CD4-positive, alpha-beta T cell treated with Interleukin-10 for 1 hour (primary cell): ENCODE data around the gene EXOC5.

Source experiments
- DNase-seq: peaks from one replicate; pipeline ENCODE4 v3.0.0-alpha.2; 2020

The EXOC5 gene, protein sequence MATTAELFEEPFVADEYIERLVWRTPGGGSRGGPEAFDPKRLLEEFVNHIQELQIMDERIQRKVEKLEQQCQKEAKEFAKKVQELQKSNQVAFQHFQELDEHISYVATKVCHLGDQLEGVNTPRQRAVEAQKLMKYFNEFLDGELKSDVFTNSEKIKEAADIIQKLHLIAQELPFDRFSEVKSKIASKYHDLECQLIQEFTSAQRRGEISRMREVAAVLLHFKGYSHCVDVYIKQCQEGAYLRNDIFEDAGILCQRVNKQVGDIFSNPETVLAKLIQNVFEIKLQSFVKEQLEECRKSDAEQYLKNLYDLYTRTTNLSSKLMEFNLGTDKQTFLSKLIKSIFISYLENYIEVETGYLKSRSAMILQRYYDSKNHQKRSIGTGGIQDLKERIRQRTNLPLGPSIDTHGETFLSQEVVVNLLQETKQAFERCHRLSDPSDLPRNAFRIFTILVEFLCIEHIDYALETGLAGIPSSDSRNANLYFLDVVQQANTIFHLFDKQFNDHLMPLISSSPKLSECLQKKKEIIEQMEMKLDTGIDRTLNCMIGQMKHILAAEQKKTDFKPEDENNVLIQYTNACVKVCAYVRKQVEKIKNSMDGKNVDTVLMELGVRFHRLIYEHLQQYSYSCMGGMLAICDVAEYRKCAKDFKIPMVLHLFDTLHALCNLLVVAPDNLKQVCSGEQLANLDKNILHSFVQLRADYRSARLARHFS

DNA sequence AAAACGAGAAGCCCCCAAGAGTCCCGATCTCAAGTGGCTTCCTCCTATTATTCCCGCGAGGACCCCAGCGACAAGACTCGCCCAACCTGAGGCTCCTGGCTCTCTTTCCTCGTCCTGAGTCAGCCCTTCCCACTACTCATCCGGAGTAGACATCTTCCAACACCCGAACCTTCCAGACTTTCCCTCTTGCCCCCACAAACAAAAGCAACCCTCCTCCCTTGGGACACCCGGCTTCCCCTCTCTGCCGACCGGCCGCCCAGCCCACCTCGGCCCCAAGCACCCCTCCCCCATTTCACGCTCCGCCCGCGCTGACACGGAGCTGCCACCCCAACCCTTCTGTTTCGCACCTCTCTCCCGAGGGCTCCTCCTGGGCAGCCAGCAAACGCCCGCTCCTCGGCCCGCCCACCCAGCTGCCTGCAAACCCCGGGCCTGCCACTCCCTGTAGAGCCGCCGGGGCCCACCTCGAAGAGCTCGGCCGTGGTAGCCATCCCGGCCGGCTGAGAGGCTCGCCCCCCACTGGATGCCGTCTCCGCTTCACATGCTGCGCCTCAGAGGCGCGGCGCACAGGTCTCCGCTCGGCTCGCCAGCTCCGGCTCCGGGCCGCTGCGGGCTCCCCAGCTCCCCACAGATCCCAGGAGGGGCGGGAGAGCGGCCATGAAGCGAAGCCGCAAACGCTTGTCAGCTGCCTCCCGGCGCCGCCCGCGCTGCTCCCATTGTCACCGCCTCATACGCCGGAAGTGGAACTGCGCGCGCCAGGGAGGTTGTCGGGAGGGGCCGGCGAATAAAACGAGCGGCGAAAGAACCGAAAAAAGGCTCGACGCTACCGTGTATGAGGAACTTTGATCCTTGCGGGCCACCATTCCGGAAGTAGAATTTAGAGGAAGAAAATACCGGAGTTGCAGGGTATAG is at the start of gene EXOC5, which contains the start of gene AP5M1:
Gene EXOC5, minus strand, starts transcription at position 745 of the 909 bp plus-strand sequence. Its CDS starts 257 bp downstream, at position 488.
Gene AP5M1, plus strand, starts transcription at position 811 of the 909 bp plus-strand sequence. CDS start 344 bp downstream, outside the sequence.
- DNase-seq, result peak; percentile 93

- DNase-seq, result peak; percentile 79
Measured at GRCh38 chr14:57317248-57317833, 48.6 kb upstream of the EXOC5 start.

DNA sequence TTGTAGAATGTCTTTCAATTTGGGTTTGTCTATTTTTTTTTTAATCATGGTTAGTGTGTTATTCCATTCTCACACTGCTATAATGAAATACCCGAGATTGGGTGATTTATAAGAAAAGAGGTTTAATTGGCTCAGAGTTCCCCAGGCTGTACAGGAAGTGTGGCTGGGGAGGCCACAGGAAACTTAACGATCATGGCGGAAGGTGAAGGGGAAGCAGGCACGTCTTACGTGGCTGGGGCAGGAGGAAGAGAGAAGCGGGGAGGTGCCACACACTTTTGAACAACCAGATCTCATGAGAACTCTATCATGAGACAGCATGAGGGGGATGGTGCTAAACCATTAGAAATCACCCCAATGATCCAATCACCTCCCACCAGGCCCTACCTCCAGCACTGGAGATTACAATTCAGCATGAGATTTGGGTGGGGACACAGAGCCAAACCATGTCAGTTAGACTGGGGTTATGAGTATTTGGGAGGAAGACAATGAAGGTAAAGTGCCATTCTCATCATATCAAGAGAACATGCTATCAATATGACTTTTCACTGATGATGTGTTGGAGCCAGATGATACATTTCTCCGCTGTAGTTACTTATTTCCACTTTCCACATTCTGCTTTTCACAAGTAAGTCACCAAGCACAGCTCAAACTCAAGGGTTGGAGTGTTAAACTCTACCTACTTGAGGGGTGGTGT is 45.8 kb upstream of the EXOC5 start:
- DNase-seq, result no peak

DNA sequence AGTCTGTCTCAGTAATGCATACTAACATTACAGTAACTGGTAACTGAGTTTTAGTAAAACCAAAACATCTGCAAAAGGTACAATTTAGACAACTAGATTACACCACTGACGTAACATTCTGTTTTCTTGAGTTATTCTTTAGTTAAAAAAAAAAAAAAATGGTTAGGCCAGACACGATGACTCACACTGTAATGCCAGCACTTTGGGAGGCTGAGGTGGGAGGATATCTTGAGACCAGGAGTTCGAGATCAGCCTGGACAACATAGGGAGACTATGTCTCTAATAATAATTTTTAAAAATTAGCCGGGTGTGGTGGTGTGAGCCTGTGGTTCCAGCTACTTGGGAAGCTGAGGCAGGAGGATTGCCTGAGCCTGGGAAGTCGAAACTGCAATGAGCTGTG is 34.2 kb upstream of the EXOC5 start:
- no peak for DNase-seq

- no peak for DNase-seq
Measured at GRCh38 chr14:57299511-57299910, 30.8 kb upstream of the EXOC5 start.

GRCh38 chr14:57297852-57298251 is 29.1 kb upstream of the EXOC5 start:
- no peak for DNase-seq

DNA sequence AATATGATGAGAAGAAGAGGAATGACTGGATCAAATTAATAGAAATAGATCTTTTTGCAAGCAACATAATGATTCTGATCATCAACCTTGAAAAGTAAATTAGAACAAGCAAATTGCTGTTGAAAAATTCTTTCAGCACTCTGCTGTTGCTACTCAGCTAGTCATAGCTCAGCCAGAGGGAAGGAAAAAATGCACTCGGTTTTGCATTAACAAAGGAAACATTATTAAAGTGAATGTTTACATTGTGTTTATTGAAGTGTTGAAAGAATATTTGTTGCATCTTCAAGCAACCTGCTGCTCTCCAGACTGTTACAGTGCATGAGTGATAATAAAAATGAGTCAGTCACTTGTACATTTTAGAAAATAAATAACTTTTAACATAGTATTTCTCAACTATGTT is 26.5 kb upstream of the EXOC5 start:
- DNase-seq, result no peak

DNA sequence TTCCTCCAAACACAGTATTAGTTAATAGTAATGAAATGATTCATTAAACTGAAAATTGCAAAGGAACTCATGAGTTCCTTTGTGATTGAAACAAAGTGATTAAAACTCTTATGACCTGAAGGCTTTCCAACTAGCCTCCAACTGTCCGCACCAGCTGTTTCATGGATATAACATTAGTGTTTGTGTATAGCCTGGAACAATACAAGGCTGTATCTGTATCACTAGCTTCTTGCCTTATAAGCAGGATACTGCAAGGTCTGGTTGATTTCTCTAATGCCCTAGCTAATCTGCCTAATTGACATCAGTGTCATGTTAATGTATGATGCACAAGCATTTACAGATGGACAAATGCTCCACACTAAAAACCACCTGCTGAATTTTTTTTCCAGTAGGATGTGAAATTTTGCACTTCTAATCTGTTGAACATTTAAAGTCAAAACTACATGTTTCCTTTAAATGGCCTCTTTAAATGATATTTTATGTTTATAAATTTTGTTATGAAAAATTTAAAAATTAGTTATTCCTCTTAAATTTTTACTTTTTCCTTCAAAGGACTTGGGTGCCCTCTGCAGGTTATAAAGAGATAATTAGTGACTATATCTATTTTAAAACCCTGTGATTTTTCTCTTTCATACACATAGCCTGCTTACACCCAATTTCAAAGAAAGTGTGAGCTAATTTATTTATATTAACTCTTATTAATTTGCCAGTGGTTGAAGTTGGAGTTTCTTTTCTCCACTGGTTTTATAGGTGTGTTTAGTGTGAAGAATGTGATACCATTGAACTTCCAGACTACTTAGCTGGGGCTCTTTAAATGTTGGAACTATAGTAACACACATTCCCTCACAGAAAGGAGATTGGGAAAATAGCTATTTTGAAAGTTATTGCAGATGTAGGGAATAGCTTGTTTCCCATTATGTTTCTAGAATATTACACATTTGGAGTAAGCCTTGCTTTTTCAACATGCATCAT is 25.4 kb upstream of the EXOC5 start:
- no peak for DNase-seq

- no peak for DNase-seq
Measured at GRCh38 chr14:57291692-57292647, 23.3 kb upstream of the EXOC5 start.

DNA sequence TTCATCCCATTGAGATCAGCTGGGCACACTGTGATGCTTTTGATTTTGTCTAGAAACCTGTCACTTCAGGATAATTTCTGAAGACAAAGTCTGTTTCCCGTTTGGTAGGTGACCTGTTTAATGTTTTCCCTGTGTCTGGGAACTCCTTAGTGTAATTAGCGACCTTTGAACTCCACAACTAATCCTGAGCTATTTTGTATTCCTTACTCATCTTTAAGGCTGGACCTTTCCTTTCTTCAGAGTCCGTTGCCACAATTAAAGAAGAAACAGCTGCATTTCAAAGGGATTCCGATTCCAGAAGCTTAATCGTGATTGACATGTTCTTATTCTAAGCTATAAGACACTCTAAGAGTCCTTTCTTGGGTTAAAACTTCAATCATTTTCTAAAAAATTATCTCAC is 22.0 kb upstream of the EXOC5 start:
- no peak for DNase-seq

DNA sequence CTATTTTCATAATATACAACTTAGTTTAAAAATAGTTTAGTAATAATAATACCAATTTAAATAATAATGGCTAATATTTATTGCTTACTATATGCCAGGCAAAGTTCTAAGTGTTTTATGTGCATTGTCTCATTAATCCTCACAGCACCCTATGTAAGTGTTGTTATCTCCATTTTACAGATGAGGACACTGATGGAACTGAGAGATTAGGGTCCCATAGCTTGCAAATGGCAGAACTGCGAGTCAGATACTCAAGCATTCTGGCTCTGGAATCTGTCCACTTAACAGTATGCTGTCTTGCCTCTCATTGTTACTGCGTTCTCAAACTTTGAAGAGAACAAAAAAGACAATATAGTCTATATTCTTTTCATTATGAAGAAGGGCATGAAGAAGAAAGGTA is 19.0 kb upstream of the EXOC5 start:
- DNase-seq, result no peak

DNA sequence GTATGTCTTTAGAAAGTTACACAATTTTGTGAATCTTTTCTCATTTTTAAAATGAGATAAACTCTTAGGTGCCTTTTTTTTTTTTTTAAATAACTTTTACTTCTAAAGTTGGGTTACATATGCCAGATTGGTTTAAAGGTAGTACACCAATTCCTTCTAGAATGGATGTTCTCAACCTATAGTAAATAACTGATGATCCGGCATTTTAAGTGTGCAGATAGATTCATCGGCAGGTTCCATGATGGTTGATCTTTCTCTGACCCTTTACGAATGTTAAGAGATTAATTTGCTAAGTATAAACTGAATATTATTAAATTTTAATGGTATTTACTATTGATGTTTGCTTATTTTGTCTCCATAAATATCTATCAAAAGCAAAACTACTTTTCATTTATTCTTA is 8.4 kb upstream of the EXOC5 start:
- no peak for DNase-seq

DNA sequence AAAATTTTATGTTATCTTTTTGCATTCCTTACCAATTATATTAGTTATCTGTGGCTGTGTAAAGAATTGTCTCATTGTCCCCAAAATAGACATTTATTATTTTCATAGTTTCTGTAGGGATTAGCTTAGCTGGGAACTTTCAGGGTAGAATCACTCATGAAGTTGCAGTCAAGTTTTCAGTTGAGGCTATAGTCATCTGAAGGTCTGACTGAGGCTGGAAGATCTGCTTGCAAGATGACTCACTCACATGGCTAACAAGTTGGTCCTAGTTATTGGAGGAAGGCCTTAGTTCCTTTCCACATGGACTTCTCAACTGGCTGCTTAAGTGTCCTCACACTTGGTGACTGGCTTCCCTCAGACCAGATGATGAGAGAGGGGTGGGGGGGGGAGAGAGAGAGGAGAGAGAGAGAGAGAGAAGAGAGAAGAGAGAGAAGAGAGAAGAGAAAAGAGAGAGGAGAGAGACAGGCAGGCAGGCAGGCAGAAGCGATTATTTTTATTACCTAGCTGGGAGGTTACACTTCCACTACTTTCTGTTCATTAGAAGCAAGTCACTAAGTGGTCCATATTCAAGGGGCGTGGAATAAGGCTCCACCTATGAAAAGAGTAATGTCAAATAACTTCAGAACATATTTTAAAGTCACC is 6.4 kb upstream of the EXOC5 start:
- DNase-seq, result no peak

- DNase-seq, result no peak
Measured at GRCh38 chr14:57274551-57274950, 5.8 kb upstream of the EXOC5 start.

GRCh38 chr14:57273236-57273635 is 4.5 kb upstream of the EXOC5 start:
- no peak for DNase-seq

- DNase-seq, result no peak
Measured at GRCh38 chr14:57266065-57266464, 2.6 kb downstream of the EXOC5 start.

DNA sequence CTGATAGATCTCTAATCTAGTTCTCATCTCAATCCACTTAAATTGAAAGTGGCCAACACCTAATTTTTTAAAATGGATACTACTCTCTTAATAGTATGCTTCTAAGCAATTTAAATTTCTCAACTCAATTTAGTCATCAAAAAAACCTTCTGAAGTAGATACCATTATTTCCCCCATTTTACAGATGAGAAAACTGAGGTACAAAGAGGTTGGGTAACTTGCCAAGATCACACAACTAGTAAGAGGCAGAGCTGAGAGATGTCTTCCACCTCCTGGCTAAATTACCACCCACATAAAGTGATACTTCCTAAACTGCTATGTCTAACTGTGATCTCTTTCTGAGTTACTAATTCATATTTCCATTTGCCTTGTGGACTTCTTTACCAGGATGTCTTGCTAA is 6.6 kb downstream of the EXOC5 start:
- no peak for DNase-seq

- no peak for DNase-seq
Measured at GRCh38 chr14:57261604-57262003, 7.1 kb downstream of the EXOC5 start.

DNA sequence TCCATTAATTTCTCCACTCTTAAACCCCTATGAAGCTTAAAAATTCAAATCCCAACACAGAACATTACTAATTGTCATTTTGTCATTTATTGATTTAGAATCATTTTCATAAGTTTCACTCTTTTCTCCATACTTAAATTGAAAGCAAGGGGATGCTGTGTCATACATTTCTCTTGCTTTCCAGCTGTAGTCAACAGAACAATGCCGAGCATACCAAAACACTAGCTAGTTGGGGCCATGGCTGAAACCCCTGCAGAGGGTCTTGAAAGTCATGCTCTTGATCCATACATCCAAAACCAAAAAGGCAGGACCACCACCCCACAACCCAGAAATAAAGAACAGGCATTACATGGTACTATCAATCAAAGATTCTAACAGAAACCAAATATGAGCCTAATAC is 9.0 kb downstream of the EXOC5 start:
- no peak for DNase-seq
